Measurements from ENCODE around the gene SLC24A5.

Gene SLC24A5

GRCh38 chr15:48186271-48186670, 65.5 kb downstream of the SLC24A5 start:
- DNase-seq (ENCODE audit: low read depth, low spot score) = no peak

GRCh38 chr15:48190932-48191573, 70.3 kb downstream of the SLC24A5 start:
- no peak for DNase-seq (ENCODE audit: low read depth, low spot score)

GRCh38 chr15:48191574-48192225, 70.9 kb downstream of the SLC24A5 start, which contains the start of gene CTXN2:
Gene CTXN2, plus strand, starts transcription at chr15:48191665. Its CDS starts 9,636 bp downstream, at chr15:48201301.
- DNase-seq (ENCODE audit: low read depth, low spot score) = no peak

All from activated naive CD8-positive, alpha-beta T cell treated with anti-CD3 and anti-CD28 coated beads, Interleukin-2, amount 50 U/mL, for 16 hours (primary cell).